AML-193 (cell line): Measurements from ENCODE around the gene NPTX2.

Experiments
- DNase-seq, 2 experiments: peaks; one replicate each; lab custom pipeline; 2025; lab: John Stamatoyannopoulos, UW

NPTX2 gene

GRCh38 chr7:98654524-98655272, 37.6 kb downstream of the NPTX2 start:
- no peak for DNase-seq

- no peak for DNase-seq
These were observed 38.5 kb downstream of the NPTX2 start for GRCh38 chr7:98655611-98656010.

DNA sequence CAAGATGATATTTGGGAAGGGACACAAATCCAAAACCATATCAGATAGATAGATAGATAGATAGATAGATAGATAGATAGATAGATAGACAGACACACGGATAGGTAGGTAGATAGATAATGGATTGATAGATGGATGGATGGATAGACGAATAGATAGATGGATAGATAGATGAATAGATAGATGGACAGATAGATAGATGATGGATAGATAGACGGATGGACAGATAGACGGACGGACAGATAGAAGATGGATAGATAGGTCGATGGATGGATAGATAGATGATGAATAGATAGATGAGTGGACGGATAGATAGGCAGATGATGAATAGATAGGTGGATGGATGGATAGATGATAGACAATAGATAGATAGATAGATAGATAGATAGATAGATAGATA, 39.8 kb downstream of the NPTX2 start:
- no peak for DNase-seq

DNA sequence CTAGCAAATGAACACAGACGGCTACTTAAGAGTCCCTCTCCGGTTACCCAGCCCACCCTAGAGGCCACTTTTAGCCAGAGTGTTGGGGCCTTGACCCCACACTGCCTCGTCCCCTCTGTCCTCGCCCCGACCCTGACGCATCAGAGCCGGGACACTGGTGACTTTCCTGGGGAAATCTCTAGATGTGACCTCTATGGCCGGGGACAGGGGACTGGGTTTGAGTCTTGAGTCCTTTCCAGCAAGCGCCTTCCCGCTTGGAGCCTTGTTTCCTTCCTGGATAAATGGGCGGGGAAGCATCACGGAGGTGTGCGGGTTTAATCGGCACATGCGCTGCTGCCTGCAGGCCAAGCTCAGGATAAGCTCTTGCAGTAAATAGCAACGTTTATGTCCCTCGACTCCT, 40.7 kb downstream of the NPTX2 start:
- no peak for DNase-seq

DNA sequence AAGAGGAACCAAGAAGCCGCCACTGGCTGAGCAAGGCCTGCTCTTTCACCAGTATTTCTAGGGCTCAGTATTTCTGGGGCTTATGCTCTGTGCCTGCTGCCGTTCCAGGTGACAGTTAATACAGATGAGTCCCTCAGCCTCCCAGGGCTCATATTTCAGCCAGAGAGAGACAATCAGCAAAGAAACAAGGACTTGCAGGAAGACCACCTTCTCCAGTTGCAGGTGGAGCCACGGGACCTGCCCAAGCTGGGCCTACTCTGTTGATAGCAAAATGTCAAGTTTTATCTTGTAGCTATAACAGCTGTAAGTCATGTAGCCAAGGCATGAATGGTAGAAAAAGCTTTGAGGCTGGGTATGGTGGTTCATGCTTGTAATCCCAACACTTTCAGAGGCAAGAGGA, 42.7 kb downstream of the NPTX2 start:
- DNase-seq, result no peak

DNA sequence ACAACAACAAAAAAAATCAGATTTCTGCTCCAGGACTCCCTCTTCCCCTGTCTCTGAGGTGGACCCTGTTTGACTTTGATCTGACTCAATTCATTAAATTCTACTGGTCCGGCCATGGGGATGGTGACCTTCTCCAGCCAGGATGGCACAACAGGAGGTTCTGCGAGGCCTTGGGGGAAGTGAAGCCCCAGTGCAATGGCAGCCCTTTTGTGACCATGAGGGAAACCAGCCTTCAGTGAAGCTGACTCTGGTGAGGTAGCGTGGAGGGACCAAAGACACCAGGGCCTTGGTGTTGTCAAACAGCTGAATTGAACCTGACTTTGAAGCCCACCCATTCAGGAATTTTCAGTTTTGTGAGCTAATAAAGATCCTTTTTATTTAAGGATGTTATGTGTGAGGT, 44.5 kb downstream of the NPTX2 start:
- no peak for DNase-seq

GRCh38 chr7:98662289-98662688, 45.2 kb downstream of the NPTX2 start:
- no peak for DNase-seq

GRCh38 chr7:98664882-98665281, 47.8 kb downstream of the NPTX2 start:
- no peak for DNase-seq

DNA sequence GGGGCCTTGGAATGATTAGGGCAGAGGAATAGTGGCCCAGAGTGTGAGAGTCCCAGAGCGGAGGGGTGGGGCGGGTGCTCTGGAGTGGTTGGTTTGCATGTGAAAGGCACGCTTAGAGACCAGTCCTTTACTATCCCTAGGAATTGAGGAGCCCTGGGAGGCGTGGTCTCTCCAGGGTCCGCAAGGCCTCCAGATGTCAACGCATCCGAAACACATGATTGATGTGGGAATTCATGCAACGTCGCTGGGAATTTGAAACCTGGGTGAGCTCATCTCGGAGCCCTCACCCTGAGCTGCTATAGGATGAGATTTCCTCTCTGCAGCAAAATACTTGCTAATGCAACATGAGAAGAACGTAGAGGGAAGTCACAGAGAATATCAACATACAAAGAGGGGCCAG, 51.2 kb downstream of the NPTX2 start:
- no peak for DNase-seq

DNA sequence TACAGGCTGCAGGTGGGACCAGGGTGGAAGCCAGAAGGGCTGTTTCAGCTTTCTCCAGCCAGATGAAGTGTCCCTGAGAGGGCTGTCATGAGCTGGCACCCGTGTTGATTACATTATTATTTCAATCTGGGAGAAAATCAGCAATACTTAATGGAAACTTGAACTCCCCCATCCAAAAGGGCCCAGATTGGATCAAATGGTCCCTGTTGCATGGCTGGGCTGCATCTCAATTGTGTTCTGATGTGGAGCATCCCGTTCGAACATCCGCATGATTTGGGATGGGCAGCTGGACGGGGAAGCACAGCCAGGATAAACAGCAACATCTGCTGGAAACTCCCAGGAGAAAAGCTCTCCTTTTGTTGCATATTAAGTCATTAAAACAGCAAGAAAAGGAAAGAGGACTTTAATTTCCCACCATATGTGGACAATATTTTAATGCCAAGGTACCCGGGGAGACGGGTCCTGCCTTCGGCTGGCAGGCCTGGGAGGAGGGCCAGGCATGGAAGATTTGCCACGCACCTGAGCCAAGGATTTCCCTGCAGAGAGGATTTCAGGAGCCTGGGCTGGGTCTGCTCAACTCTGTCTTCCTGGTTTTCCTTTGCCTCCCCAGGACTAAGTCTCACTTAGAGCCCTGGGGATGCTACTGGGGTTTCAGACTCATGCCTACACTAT, 52.4 kb downstream of the NPTX2 start:
- DNase-seq, result no peak

GRCh38 chr7:98670186-98670585, 53.1 kb downstream of the NPTX2 start:
- DNase-seq, result no peak

DNA sequence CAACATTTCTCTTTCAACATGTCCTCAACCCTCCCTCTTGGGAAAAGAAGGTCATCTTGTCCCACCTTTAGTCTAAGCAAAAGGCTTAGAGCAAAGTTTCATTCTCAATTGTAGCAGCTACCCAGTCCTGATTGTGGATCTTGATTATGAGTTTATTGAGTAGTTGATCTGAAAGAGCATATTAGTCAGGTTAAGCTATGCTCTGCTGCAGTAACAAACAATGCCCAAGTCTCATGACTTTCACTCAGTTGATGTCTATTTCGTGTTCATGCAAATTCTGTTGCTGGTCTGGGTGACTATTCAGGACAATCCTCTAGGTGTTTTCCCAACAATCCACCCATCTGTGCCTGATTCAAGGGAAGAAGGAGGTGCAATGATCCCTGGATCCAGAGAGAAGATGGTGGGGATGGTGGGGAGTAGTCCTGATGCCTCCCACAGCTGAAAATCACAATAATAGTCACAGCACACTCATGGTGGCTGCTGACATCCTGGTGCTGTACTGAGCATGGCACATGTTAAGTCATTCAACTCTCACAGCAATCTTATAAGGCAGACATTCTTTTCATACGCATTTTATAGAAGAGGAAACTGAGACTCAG, 54.7 kb downstream of the NPTX2 start:
- no peak for DNase-seq

- DNase-seq, result no peak
These were observed 57.4 kb downstream of the NPTX2 start for GRCh38 chr7:98674461-98674860.

DNA sequence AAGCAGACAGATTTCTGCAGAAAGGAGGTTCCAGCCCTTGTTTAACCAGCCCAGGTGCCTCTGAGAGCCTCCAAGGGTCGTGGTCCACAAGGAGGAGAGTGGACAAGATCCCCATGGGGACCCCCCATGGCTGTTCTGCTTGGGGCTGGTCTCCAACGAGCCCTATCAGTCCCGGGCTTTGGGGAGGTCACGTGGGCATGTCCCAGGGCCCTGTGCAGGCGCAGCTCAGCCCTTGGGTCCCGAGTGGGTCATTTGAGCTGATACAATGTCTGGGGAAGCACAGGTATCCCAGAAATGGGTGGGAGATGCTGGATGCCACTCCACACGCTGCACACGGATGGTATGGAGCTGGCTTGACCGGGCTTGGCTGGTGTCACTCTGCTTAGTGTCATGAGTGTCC, 57.8 kb downstream of the NPTX2 start:
- no peak for DNase-seq

DNA sequence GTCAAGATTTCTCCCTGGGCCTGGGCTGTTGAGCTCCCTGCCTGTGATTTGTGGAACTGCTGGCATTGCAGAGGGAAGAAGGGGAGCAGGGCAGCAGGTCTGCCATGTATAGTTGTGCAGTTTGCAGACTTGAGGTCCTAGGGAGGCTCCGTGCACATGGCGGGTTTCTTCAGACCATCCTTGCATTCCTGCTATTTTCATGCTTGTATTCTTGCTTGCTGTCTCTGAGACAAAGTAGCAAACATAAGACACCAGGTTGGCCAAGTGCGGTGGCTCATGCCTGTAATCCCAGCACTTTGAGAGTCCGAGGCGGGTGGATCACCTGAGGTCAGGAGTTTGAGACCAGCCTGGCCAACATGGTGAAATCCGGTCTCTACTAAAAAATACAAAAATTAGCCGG, 61.1 kb downstream of the NPTX2 start:
- no peak for DNase-seq
